IPS-20b (cell line): ENCODE results near the gene SNCAIP.
"Not testable (repeated sequence)": the region's sequence is repeated elsewhere in the genome, so short reads cannot be mapped to it uniquely, and the experiment has no call there.

Experiments used
- H3K27ac ChIP-seq: one replicate; pipeline ENCODE4 v1.5.1; 2013; ENCODE audit warnings: low read length
- H3K27me3 ChIP-seq: 2 replicates; pipeline ENCODE4 v1.6.1; 2013; ENCODE audit warnings: mild to moderate bottlenecking, low read length, inconsistent platforms; ENCODE audit not compliant: insufficient read depth
- H3K36me3 ChIP-seq: 2 replicates; pipeline ENCODE4 v1.6.1; 2013; ENCODE audit warnings: low read depth, mild to moderate bottlenecking, inconsistent platforms, low read length, moderate library complexity; ENCODE audit not compliant: insufficient read depth
- H3K4me1 ChIP-seq: 2 replicates; pipeline ENCODE4 v1.6.1; 2013; ENCODE audit warnings: mild to moderate bottlenecking, control low read depth, inconsistent platforms, low read length, moderate library complexity; ENCODE audit not compliant: insufficient read depth
- H3K4me3 ChIP-seq: 2 replicates; pipeline ENCODE4 v1.5.1; 2013; ENCODE audit warnings: mild to moderate bottlenecking, low read length, inconsistent platforms
- H3K9ac ChIP-seq: 2 replicates; pipeline ENCODE4 v1.6.1; 2013; ENCODE audit warnings: low read depth, mild to moderate bottlenecking, inconsistent platforms, low read length, moderate library complexity
- H3K9me3 ChIP-seq: 2 replicates; pipeline ENCODE4 v1.6.1; 2013; ENCODE audit warnings: mild to moderate bottlenecking, low read depth, low read length, inconsistent platforms; ENCODE audit not compliant: insufficient read depth

Gene SNCAIP

DNA sequence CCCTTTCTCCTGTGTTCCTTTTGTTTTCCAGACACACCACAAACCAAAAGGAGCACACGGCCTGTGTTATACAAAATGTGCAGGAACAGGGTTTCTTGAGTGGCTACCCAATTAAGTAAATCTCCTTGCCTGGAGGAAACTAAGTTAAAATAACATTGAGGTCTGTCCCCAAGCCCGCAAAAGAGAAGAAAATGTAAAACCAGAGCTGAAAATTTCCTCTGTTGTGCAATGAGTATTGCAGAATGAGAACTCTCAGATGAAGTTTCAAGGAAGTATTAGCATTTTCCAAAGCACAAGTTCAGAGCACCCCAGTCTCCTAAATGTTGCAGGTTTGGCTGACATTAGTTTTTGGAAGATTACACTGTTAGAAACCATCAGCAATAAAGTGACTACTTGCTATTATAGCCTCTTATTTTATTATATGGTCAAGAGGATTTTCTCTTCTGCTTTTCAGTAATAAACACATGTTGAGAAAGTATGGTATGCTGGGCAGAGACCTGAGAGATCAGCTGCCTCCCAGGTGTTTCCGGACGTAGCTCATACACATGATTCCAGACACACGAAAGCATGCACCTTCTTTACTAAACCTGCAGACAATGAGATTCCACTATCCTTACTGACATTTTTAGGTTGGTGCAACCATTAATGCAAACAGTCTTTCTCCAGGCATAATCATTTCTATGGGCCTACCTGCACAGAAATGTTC lies 161.3 kb downstream of the SNCAIP start:
- H3K27me3 ChIP-seq = no peaks in the 10 kb centered on the region
- no peak overlapping the region for H3K4me3 ChIP-seq
- H3K9ac ChIP-seq = peak overlapping the region; percentile 22; the same call in 1 of the 2 replicates
- no peaks in the 10 kb centered on the region for H3K36me3 ChIP-seq
- H3K4me1 ChIP-seq = peaks cover 28% of the 10 kb centered on the region
- no peaks in the 10 kb centered on the region for H3K9me3 ChIP-seq
- peak overlapping the region; percentile 77 for H3K27ac ChIP-seq

DNA sequence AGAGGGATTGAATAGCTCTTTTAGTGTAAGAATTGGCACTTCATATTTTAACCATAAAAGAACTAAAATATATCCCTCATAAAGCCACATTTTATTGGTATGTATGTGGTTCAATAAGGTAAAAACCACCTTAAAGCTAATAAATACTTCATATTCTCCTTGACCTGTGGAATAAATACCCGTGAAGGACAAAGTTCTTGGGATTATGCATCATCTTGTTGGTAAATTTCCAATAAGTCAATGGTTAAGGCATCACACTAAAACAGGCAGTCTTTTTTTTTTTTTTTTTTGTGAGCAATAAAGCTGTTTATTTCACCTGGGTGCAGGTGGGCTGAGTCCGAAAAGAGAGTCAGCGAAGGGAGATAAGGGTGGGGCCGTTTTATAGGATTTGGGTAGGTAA lies 161.9 kb downstream of the SNCAIP start:
- H3K27me3 ChIP-seq = no peaks in the 10 kb centered on the region
- H3K9me3 ChIP-seq = no peaks in the 10 kb centered on the region
- H3K4me3 ChIP-seq = no peak overlapping the region
- no peak overlapping the region for H3K27ac ChIP-seq
- H3K36me3 ChIP-seq = no peaks in the 10 kb centered on the region
- peaks cover 28% of the 10 kb centered on the region for H3K4me1 ChIP-seq
- peak overlapping the region; percentile 9; the same call in 1 of the 2 replicates for H3K9ac ChIP-seq

DNA sequence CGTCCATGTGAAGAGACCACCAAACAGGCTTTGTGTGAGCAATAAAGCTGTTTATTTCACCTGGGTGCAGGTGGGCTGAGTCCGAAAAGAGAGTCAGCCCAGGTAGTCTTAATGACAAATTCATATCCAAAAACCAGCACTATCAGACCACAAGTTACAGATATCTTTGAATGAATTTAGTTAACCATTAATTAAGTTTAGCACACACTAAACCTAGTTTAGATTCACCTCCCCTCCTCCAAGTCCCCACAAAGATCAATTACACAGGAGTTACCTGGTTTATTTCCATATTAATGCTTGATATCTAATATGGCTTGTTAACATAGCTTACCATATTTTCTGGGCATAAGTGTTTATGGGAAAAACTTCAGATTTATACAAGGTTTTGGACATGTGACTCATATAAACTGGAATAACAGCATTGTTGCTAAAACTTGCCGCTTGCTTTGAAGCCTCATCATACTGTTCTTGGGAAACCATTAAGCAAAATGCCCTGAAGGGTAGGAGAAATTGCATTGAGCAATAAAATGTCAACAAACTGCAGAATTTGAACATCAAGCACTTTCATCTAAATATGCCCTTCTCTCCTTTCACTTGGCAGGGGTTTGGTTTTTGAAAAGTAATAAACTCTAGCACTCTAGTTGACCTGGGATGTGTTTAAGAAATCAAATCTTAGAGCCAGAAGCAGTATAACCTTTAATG lies 166.9 kb downstream of the SNCAIP start:
- H3K27me3 ChIP-seq = no peaks in the 10 kb centered on the region
- H3K4me3 ChIP-seq = no peak overlapping the region
- H3K9me3 ChIP-seq = no peaks in the 10 kb centered on the region
- no peak overlapping the region for H3K9ac ChIP-seq
- no peaks in the 10 kb centered on the region for H3K36me3 ChIP-seq
- H3K4me1 ChIP-seq = peaks cover 4% of the 10 kb centered on the region
- no peak overlapping the region for H3K27ac ChIP-seq

DNA sequence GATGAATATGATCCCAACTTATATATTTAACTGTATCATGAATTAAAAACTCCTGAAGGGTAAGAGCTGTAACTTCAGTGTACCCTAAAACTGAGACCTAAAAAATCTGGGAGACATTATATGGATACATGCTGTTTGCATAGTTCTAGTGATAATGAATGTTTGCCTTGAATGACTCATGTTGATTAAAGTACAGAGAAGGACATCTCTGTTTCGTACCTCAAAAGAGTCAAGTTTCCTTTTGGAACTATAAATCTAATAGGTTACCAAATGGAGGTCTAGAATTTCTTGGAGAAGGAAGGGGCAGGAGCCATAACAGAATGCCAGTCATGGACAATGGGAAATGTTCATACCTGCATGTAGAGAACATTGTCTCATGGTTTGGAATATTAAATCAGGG lies 168.1 kb downstream of the SNCAIP start:
- H3K4me3 ChIP-seq = no peak overlapping the region

DNA sequence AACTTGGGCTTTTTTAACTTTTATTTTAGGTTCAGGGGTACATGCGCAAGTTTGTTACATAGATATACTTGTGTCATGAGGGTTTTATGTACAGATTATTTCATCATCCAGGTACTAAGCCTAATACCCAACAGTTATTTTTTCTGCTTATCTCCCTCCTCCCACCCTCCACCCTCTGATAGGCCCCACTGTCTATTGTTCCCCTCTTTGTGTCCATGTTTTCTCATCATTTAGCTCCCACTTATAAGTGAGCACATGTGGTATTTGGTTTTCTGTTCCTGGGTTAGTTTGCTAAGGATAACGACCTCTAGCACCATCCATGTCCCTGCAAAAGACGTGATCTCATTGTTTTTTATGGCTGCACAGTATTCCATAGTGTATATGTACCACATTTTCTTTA lies 172.1 kb downstream of the SNCAIP start:
- Histone ChIP-seq H3K36me3 (no peaks in the 10 kb centered on the region), H3K4me1 (no peaks in the 10 kb centered on the region), H3K27me3 (no peaks in the 10 kb centered on the region), H3K4me3 (no peak overlapping the region), H3K9me3 (no peaks in the 10 kb centered on the region), H3K9ac (no peak overlapping the region), H3K27ac (no peak overlapping the region)

More for the DNA sequence above, 168.1 kb downstream of the SNCAIP start:
- no peak overlapping the region for H3K9ac ChIP-seq
- H3K27ac ChIP-seq = no peak overlapping the region
- no peaks in the 10 kb centered on the region for H3K27me3 ChIP-seq
- H3K9me3 ChIP-seq = no peaks in the 10 kb centered on the region
- H3K36me3 ChIP-seq = no peaks in the 10 kb centered on the region
- H3K4me1 ChIP-seq = no peaks in the 10 kb centered on the region

DNA sequence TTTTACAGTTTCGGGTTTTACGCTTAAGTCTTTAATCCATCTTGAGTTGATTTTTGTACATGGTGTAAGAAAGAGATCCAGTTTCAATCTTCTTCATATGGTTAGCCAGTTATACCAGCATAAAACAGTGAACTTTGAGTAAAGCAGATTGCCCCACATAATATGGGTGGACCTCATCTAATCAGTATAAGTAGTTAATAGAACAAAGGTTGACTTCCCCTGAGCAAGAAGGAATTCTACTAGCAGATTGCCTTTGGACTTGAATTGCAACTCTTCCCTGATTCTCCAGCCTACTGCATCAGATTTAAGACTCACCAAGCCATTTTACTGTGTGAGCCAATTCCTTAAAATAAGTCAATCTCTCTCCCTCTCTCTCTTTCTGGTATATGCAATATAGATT lies 173.2 kb downstream of the SNCAIP start:
- no peaks in the 10 kb centered on the region for H3K4me1 ChIP-seq
- H3K9ac ChIP-seq = no peak overlapping the region
- no peaks in the 10 kb centered on the region for H3K27me3 ChIP-seq
- no peak overlapping the region for H3K27ac ChIP-seq
- no peak overlapping the region for H3K4me3 ChIP-seq
- H3K36me3 ChIP-seq = no peaks in the 10 kb centered on the region
- no peaks in the 10 kb centered on the region for H3K9me3 ChIP-seq

DNA sequence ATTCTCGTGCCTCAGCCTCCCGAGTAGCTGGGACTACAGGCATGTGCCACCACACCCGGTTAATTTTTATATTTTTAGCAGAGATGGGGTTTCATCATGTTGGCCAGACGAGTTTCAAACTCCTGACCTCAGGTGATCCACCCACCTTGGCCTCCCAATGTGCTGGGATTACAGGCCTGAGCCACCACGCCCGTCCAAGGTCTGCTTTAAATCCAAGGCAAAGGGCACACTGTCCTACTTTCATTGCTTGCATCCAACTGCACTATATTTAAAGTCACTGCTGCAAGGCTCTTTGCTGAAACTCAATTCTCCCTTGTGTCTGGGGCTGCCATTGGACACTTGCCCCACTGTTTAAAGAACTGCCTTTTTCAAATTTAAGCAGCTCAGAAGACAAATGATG lies 174.6 kb downstream of the SNCAIP start:
- not testable (repeated sequence) for H3K9ac ChIP-seq, H3K36me3 ChIP-seq, H3K4me1 ChIP-seq, H3K27ac ChIP-seq, H3K27me3 ChIP-seq, H3K4me3 ChIP-seq, H3K9me3 ChIP-seq

DNA sequence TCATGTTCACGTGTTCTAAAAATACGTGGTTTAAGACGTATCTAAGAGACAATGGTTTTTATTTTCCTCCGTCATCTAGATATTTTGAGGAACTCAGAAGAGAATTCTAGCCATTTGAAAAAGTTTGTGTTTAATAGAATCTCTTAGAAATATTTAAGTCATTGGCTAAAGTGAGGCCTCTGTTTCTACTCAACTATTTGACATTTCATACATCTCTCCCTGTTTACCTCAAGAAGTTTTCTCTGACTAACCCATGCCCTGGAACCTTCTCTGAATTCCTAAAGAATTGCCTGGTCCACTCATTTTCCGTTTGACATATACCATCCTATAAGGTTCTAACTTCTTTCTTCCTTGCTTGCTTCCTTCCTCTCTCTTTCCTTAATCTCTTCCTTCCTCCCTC lies 178.7 kb downstream of the SNCAIP start:
- H3K9ac ChIP-seq = no peak overlapping the region
- H3K27me3 ChIP-seq = no peaks in the 10 kb centered on the region
- no peak overlapping the region for H3K27ac ChIP-seq
- H3K4me1 ChIP-seq = no peaks in the 10 kb centered on the region
- H3K4me3 ChIP-seq = no peak overlapping the region
- H3K9me3 ChIP-seq = no peaks in the 10 kb centered on the region
- no peaks in the 10 kb centered on the region for H3K36me3 ChIP-seq

DNA sequence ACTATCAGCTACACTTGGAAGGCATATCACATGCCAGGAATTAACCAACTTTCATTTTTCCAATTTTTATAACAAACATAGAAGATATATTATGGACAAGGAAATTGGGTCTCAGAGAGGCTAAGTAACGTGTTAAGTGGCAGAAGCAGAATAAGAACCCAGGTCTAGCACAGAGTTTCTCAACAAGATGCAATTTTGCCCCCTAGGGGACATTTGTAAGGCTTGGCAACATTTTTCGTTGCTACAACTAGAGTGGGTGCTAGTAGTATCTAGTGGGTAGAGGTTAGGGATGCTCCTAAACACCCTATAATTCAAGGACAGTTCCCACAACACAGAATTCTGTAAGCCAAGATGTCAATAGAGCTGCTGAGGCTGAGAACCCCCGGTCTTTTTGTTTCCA lies 180.6 kb downstream of the SNCAIP start:
- Histone ChIP-seq H3K27ac (no peak overlapping the region), H3K27me3 (no peaks in the 10 kb centered on the region), H3K9me3 (no peaks in the 10 kb centered on the region), H3K36me3 (no peaks in the 10 kb centered on the region), H3K9ac (no peak overlapping the region), H3K4me3 (no peak overlapping the region), H3K4me1 (no peaks in the 10 kb centered on the region; the same call in 1 of the 2 replicates)

DNA sequence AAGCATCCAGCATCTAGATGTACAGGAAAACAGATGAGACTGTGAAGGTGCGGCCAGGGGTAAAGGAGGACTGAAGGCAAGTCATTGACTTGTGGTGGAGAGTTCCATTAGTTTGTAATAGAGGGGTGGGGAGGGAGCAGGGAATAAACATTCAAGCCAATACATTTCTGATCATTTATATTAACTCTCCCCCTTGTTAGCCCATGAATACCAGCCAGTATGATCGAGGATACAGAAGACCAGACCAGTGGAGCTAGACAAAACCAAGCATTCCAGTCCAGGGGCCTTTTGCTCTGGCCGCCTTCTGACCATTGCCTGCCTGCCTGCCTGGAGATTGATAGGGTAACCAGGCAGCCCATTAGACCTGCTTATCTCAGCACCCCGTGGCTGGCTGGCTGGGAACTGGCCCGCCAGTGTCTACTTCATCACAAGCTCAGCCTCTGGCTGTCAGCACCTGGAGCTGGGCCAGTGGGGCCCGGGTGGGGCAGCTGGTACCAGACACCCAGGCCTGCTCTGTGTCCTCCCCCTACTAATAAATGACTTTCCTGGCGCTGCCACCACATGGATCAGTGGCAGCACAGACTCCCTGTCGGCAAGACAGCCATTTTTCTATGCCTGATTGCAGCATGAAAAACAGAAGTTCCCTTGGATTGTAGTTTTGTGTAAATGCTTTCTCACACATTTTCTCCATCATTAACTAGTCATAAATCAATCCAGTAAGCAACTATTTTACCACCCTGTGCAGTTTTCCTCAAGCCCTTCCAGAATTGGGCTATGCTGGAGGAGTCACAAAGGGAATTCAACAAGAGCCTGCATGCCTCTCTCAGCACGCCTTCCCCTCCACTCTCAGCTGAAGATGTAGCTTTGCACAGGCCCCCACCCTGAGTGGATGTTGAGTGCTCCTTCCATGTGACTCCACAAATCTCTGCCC lies 181.3 kb downstream of the SNCAIP start:
- Histone ChIP-seq H3K27me3 (no peaks in the 10 kb centered on the region), H3K9ac (no peak overlapping the region), H3K9me3 (no peaks in the 10 kb centered on the region), H3K27ac (no peak overlapping the region), H3K4me3 (no peak overlapping the region), H3K4me1 (no peaks in the 10 kb centered on the region; the same call in 1 of the 2 replicates), H3K36me3 (no peaks in the 10 kb centered on the region)

DNA sequence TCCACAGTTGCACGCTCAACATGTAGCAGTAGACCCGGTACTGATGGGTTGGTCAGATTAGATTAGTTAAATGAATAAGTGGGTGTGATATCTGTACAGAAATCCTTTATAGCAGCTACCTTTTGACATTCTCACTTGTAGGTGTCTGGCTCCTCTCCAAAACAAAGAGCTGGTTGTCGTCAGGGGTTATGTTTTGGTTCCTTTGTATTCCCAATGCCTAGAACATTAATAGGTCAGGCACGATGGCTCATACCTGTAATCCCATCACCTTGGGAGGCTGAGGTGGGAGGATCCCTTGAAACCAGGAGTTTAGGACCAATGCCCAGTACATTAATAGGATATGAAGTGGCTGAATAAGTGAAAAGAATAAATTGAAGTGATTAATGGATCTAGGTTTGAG lies 182.1 kb downstream of the SNCAIP start:
- H3K27ac ChIP-seq = no peak overlapping the region
- H3K4me1 ChIP-seq = no peaks in the 10 kb centered on the region; the same call in 1 of the 2 replicates
- no peaks in the 10 kb centered on the region for H3K9me3 ChIP-seq
- H3K9ac ChIP-seq = no peak overlapping the region
- H3K36me3 ChIP-seq = no peaks in the 10 kb centered on the region
- no peaks in the 10 kb centered on the region for H3K27me3 ChIP-seq
- H3K4me3 ChIP-seq = no peak overlapping the region
